Mammary epithelial cell (primary cell): ENCODE data around the gene LRRN4.
"Not testable (repeated sequence)": the region's sequence is repeated elsewhere in the genome, so short reads cannot be mapped to it uniquely, and the experiment has no call there.

Source experiments
- CTCF ChIP-seq, 2 donors: IDR thresholded peaks in 1 of 2; conservative IDR thresholded peaks in 1 of 2; 2 replicates each; pipeline ENCODE4 v1.5.1; 2011 to 2012; ENCODE audit warnings: inconsistent platforms in 2 of 2, low read length in 2 of 2, mild to moderate bottlenecking in 2 of 2, control low read depth in 1 of 2, low read depth in 1 of 2; ENCODE audit not compliant: insufficient read depth in 1 of 2; ENCODE audit errors: extremely low read depth in 1 of 2
- EZH2 ChIP-seq: IDR thresholded peaks from 2 replicates; pipeline ENCODE4 v1.6.1; 2012; ENCODE audit warnings: low read length, inconsistent platforms, borderline replicate concordance

- not testable (repeated sequence) for TF ChIP-seq CTCF (conservative IDR thresholded peaks at IDR 0.05 in 1 of 2, IDR thresholded peaks at IDR 0.05 in 1 of 2; ENCODE audit: extremely low read depth in 1 of 2, insufficient read depth in 1 of 2, low read depth in 1 of 2, low read length in 2 of 2); EZH2
These were observed 810 bp upstream of the LRRN4 start for GRCh38 chr20:6054689-6055051.
